Activated CD4-positive, alpha-beta T cell treated with anti-CD3 and anti-CD28 coated beads, Interleukin-2, amount 10 ng/mL, durations not matched to agents 7 days and 5 days (primary cell): ENCODE results near the gene ZNF138. TPM values are rescaled to one million over a fixed set of nuclear protein-coding genes. Genes with fewer than 3 reads are reported as not detected.
"Not testable (repeated sequence)": the region's sequence is repeated elsewhere in the genome, so short reads cannot be mapped to it uniquely, and the experiment has no call there.

Source experiments
- CTCF ChIA-PET: fragments of 350-600 bp; sonication (Branson Sonifier 250); formaldehyde crosslinking; loops from one replicate; lab custom pipeline; 2021; ENCODE audit warnings: antibody characterized with exemption; lab: Charles Lee
- POLR2A ChIA-PET: fragments of 350-600 bp; sonication (Branson Sonifier 250); formaldehyde crosslinking; loops from one replicate; lab custom pipeline; 2021; ENCODE audit warnings: antibody characterized with exemption; lab: Charles Lee
- DNase-seq: peaks from one replicate; pipeline ENCODE4 v3.0.0-alpha.2; 2020
- H3K27ac Mint-ChIP-seq: one replicate; pipeline ENCODE4 v1.8.0; 2021; ENCODE audit warnings: mild to moderate bottlenecking, moderate library complexity, mixed read lengths
- H3K27me3 Mint-ChIP-seq: one replicate; pipeline ENCODE4 v1.8.0; 2021; ENCODE audit warnings: mixed read lengths
- H3K36me3 Mint-ChIP-seq: one replicate; pipeline ENCODE4 v1.8.0; 2021; ENCODE audit warnings: low read depth, mixed read lengths
- H3K4me1 Mint-ChIP-seq: one replicate; pipeline ENCODE4 v1.8.0; 2021; ENCODE audit warnings: mixed read lengths
- H3K4me3 Mint-ChIP-seq: one replicate; pipeline ENCODE4 v1.8.0; 2021; ENCODE audit warnings: mild to moderate bottlenecking, moderate library complexity, mixed read lengths
- H3K9me3 Mint-ChIP-seq: one replicate; pipeline ENCODE4 v1.8.0; 2021; ENCODE audit warnings: mixed read lengths
- total RNA-seq, 2 experiments: library from RNA; stranded (reverse); gene quantifications; one replicate each; pipeline ENCODE4 v1.2.3, GENCODE V29; 2021

ZNF138 gene
- total RNA-seq, 2 experiments from 2014 or later = 11.2 to 14.1 TPM

- Mint-ChIP-seq H3K4me1 (no peaks in the 10 kb centered on the region), H3K36me3 (no peaks in the 10 kb centered on the region), H3K9me3 (peaks cover 15% of the 10 kb centered on the region), H3K27ac (no peak overlapping the region), H3K4me3 (no peak overlapping the region), H3K27me3 (no peaks in the 10 kb centered on the region)
- no peak for DNase-seq
- ChIA-PET POLR2A (no interaction called here), CTCF (no interaction called here)
Measured at GRCh38 chr7:64849924-64850499, 55.8 kb downstream of the ZNF138 start.

- POLR2A ChIA-PET = no interaction called here
- CTCF ChIA-PET = no interaction called here
- Mint-ChIP-seq H3K4me3 (no peak overlapping the region), H3K27me3 (no peaks in the 10 kb centered on the region), H3K27ac (no peak overlapping the region), H3K36me3 (no peaks in the 10 kb centered on the region), H3K9me3 (peaks cover 5% of the 10 kb centered on the region), H3K4me1 (no peaks in the 10 kb centered on the region)
- DNase-seq = no peak
Measured at GRCh38 chr7:64853679-64854078, 59.5 kb downstream of the ZNF138 start.

DNA sequence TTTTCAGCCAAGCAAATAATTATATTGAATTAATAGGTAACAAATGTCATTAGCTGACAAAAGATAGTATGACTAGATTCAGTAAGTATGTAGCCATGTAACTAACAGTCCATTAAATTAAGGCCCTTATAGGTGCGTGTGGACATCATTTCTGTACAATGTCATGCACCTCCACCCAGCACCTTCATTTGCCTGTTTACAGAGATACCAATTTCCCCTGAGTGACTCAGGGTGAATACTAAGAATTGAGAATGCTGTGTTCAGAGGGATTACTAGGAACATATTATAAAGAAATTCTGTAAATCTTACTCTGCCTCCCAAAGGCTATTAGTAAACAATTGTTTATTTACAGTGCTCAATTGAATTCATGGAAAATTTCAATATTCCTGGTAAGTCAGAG lies 60.7 kb downstream of the ZNF138 start:
- H3K27me3 Mint-ChIP-seq = no peaks in the 10 kb centered on the region
- DNase-seq = no peak
- no peak overlapping the region for H3K4me3 Mint-ChIP-seq
- CTCF ChIA-PET = no interaction called here
- no peaks in the 10 kb centered on the region for H3K36me3 Mint-ChIP-seq
- H3K9me3 Mint-ChIP-seq = no peaks in the 10 kb centered on the region
- H3K27ac Mint-ChIP-seq = no peak overlapping the region
- POLR2A ChIA-PET = no interaction called here
- H3K4me1 Mint-ChIP-seq = no peaks in the 10 kb centered on the region

DNA sequence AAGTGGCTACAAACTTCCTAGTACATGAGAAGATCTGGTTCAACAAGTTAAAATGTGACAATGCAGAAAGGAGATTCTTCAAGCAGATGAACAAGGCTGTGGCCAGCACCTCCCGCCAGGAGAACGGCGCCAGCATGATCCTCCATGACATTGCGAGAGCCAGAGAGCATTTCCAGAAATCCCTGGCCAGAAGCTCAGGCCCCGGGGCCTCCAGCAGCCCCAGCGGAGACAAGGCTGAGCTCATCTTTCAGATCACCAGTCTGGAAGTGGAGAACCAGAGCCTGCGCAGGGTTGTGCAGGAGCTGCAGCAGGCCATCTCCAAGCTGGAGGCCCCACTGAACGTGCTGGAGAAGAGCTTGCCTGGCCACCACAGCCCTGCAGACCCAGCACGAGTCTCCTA lies 68.8 kb downstream of the ZNF138 start:
- ChIA-PET CTCF (no interaction called here), POLR2A (no interaction called here)
- no peak overlapping the region for H3K4me3 Mint-ChIP-seq
- H3K27ac Mint-ChIP-seq = no peak overlapping the region
- no peaks in the 10 kb centered on the region for H3K36me3 Mint-ChIP-seq
- H3K4me1 Mint-ChIP-seq = no peaks in the 10 kb centered on the region
- peaks cover 3% of the 10 kb centered on the region for H3K9me3 Mint-ChIP-seq
- DNase-seq = no peak
- H3K27me3 Mint-ChIP-seq = no peaks in the 10 kb centered on the region

GRCh38 chr7:64863530-64863929 lies 69.3 kb downstream of the ZNF138 start:
- not testable (repeated sequence) for DNase-seq

DNA sequence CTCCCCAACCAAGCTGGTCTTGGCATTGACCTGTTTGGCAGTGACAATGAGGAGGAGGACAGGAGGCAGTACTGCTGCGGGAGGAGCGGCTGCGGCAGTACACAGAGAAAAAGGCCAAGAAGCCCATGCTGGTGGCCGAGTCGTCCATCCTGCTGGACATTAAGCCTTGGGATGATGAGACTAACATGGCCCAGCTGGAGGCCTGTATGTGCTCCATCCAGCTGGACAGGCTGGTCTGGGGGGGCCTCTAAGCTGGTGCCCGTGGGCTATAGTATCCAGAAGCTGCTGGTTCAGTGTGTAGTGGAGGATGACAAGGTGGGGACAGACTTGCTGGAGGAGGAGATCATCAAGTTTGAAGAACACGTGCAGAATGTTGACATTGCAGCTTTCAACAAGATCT lies 69.7 kb downstream of the ZNF138 start:
- POLR2A ChIA-PET = no interaction called here
- H3K4me1 Mint-ChIP-seq = no peaks in the 10 kb centered on the region
- no peaks in the 10 kb centered on the region for H3K27me3 Mint-ChIP-seq
- CTCF ChIA-PET = no interaction called here
- H3K36me3 Mint-ChIP-seq = no peaks in the 10 kb centered on the region
- H3K27ac Mint-ChIP-seq = no peak overlapping the region
- peaks cover 6% of the 10 kb centered on the region for H3K9me3 Mint-ChIP-seq
- H3K4me3 Mint-ChIP-seq = no peak overlapping the region
- DNase-seq = no peak

More at GRCh38 chr7:64863530-64863929, 69.3 kb downstream of the ZNF138 start:
- H3K9me3 Mint-ChIP-seq, H3K27me3 Mint-ChIP-seq, POLR2A ChIA-PET, H3K27ac Mint-ChIP-seq, H3K36me3 Mint-ChIP-seq, H3K4me3 Mint-ChIP-seq, CTCF ChIA-PET, H3K4me1 Mint-ChIP-seq: not testable (repeated sequence)

- Mint-ChIP-seq H3K4me1 (no peaks in the 10 kb centered on the region), H3K4me3 (no peak overlapping the region), H3K27me3 (no peaks in the 10 kb centered on the region), H3K27ac (no peak overlapping the region), H3K36me3 (no peaks in the 10 kb centered on the region), H3K9me3 (peaks cover 14% of the 10 kb centered on the region)
- DNase-seq = no peak
- CTCF ChIA-PET = no interaction called here
- POLR2A ChIA-PET = no interaction called here
Measured at GRCh38 chr7:64867863-64868440, 73.7 kb downstream of the ZNF138 start.

GRCh38 chr7:64868499-64868898 lies 74.3 kb downstream of the ZNF138 start:
- POLR2A ChIA-PET = no interaction called here
- no peak overlapping the region for H3K27ac Mint-ChIP-seq
- CTCF ChIA-PET = interaction anchor here (0.6 kb wide), 1 partner anchor 362 kb away, joined by 5 read pairs; no protein-coding TSS in a partner anchor
- no peaks in the 10 kb centered on the region for H3K4me1 Mint-ChIP-seq
- DNase-seq = no peak
- H3K4me3 Mint-ChIP-seq = no peak overlapping the region
- no peaks in the 10 kb centered on the region for H3K27me3 Mint-ChIP-seq
- peaks cover 13% of the 10 kb centered on the region for H3K9me3 Mint-ChIP-seq
- no peaks in the 10 kb centered on the region for H3K36me3 Mint-ChIP-seq

GRCh38 chr7:64869121-64869725 lies 75.0 kb downstream of the ZNF138 start:
- H3K27me3 Mint-ChIP-seq = no peaks in the 10 kb centered on the region
- no peaks in the 10 kb centered on the region for H3K4me1 Mint-ChIP-seq
- H3K9me3 Mint-ChIP-seq = peaks cover 13% of the 10 kb centered on the region
- DNase-seq = no peak
- H3K36me3 Mint-ChIP-seq = no peaks in the 10 kb centered on the region
- ChIA-PET POLR2A (no interaction called here), CTCF (interaction anchor here (0.6 kb wide), 1 partner anchor 363 kb away, joined by 5 read pairs; no protein-coding TSS in a partner anchor)
- no peak overlapping the region for H3K27ac Mint-ChIP-seq
- no peak overlapping the region for H3K4me3 Mint-ChIP-seq

- no peak overlapping the region for H3K27ac Mint-ChIP-seq
- POLR2A ChIA-PET = no interaction called here
- no peaks in the 10 kb centered on the region for H3K27me3 Mint-ChIP-seq
- no peak for DNase-seq
- CTCF ChIA-PET = no interaction called here
- H3K4me1 Mint-ChIP-seq = no peaks in the 10 kb centered on the region
- no peak overlapping the region for H3K4me3 Mint-ChIP-seq
- H3K9me3 Mint-ChIP-seq = peaks cover 14% of the 10 kb centered on the region
- no peaks in the 10 kb centered on the region for H3K36me3 Mint-ChIP-seq
Measured at GRCh38 chr7:64869912-64870562, 75.8 kb downstream of the ZNF138 start.

DNA sequence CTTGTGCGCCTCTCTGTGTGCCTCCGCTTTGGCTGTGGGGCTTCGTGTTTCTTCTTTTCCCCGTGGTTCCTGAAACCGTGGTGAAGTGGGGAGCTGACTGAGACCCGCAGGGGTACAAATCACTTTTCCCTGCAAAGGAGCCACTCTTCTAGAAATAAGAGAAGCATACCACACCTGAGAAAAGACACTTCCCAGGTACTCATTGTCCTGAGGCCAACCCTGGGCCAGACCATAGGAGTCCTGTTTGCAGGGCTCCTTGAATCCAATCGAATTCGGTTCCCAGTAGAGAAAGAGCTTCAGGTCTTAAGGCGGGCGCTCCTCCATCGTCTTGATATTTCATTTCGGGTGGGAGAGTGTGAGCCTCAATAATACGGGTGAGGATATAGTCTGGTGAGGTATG lies 76.4 kb downstream of the ZNF138 start:
- Mint-ChIP-seq H3K27me3 (no peaks in the 10 kb centered on the region), H3K4me3 (no peak overlapping the region), H3K36me3 (no peaks in the 10 kb centered on the region), H3K9me3 (peaks cover 19% of the 10 kb centered on the region), H3K4me1 (no peaks in the 10 kb centered on the region), H3K27ac (no peak overlapping the region)
- DNase-seq = no peak
- POLR2A ChIA-PET = no interaction called here
- CTCF ChIA-PET = no interaction called here

- no peak overlapping the region for H3K27ac Mint-ChIP-seq
- H3K9me3 Mint-ChIP-seq = peaks cover 21% of the 10 kb centered on the region
- ChIA-PET CTCF (interaction anchor here (0.6 kb wide), 1 partner anchor 494 kb away, joined by 3 read pairs; no protein-coding TSS in a partner anchor), POLR2A (no interaction called here)
- no peaks in the 10 kb centered on the region for H3K36me3 Mint-ChIP-seq
- no peaks in the 10 kb centered on the region for H3K27me3 Mint-ChIP-seq
- no peak overlapping the region for H3K4me3 Mint-ChIP-seq
- no peak for DNase-seq
- no peaks in the 10 kb centered on the region for H3K4me1 Mint-ChIP-seq
Measured at GRCh38 chr7:64871761-64872160, 77.5 kb downstream of the ZNF138 start.
